GM12878 (cell line): ENCODE measurements around the gene SWT1. TPM values are rescaled to one million over a fixed set of nuclear protein-coding genes. Genes with fewer than 3 reads are reported as not detected.

Experiments
- ATF7 ChIP-seq: fragments of 450-650 bp; IDR thresholded peaks from 2 replicates; pipeline ENCODE4 v1.6.1; 2016; ENCODE audit warnings: low read depth, mild to moderate bottlenecking
- BACH1 ChIP-seq: fragments of 450-650 bp; IDR thresholded peaks from 2 replicates; pipeline ENCODE4 v1.6.1; 2017; ENCODE audit warnings: mild to moderate bottlenecking, borderline replicate concordance
- BMI1 ChIP-seq: fragments of 450-650 bp; IDR thresholded peaks from 2 replicates; pipeline ENCODE4 v1.6.1; 2016; ENCODE audit warnings: mild to moderate bottlenecking, moderate library complexity, borderline replicate concordance
- BRCA1 ChIP-seq: IDR thresholded peaks from 2 replicates; pipeline ENCODE4 v1.6.1; 2011; ENCODE audit warnings: low read depth, low read length, improper control_type of control experiment
- CBX5 ChIP-seq: sonication (generic); IDR thresholded peaks from 2 replicates; pipeline ENCODE4 v1.6.1; 2016; ENCODE audit warnings: low read depth, moderate library complexity, mild to moderate bottlenecking, inconsistent platforms
- E2F8 ChIP-seq: fragments of 450-650 bp; IDR thresholded peaks from 2 replicates; pipeline ENCODE4 v1.6.1; 2018; ENCODE audit warnings: mild to moderate bottlenecking, low read depth, moderate library complexity; ENCODE audit not compliant: partially characterized antibody
- ESRRA ChIP-seq: IDR thresholded peaks from 2 replicates; pipeline ENCODE4 v1.6.1; 2012; ENCODE audit warnings: mild to moderate bottlenecking, low read length, improper control_type of control experiment
- IRF3 ChIP-seq: fragments of 450-650 bp; IDR thresholded peaks from 2 replicates; pipeline ENCODE4 v1.6.1; 2014; ENCODE audit warnings: mild to moderate bottlenecking
- MLLT1 ChIP-seq: fragments of 450-650 bp; IDR thresholded peaks from 2 replicates; pipeline ENCODE4 v1.6.1; 2016; ENCODE audit warnings: mild to moderate bottlenecking
- NR2C2 ChIP-seq: IDR thresholded peaks from 2 replicates; pipeline ENCODE4 v1.6.1; 2011; ENCODE audit warnings: borderline replicate concordance, low read depth; ENCODE audit not compliant: control insufficient read depth, insufficient read length
- PBX3 ChIP-seq: IDR thresholded peaks from 2 replicates; pipeline ENCODE4 v1.6.1; 2011; ENCODE audit warnings: mild to moderate bottlenecking, low read depth, low read length, moderate library complexity; ENCODE audit not compliant: insufficient replicate concordance
- PKNOX1 ChIP-seq: fragments of 450-650 bp; IDR thresholded peaks from 2 replicates; pipeline ENCODE4 v1.6.1; 2016; ENCODE audit warnings: mild to moderate bottlenecking
- SIX5 ChIP-seq: IDR thresholded peaks from 2 replicates; pipeline ENCODE4 v1.6.1; 2011; ENCODE audit warnings: mild to moderate bottlenecking, low read depth, low read length, moderate library complexity; ENCODE audit not compliant: severe bottlenecking
- SMAD1 ChIP-seq: fragments of 450-650 bp; IDR thresholded peaks from 2 replicates; pipeline ENCODE4 v1.6.1; 2018; ENCODE audit warnings: mild to moderate bottlenecking, low read depth; ENCODE audit not compliant: partially characterized antibody
- SREBF2 ChIP-seq: IDR thresholded peaks from 2 replicates; pipeline ENCODE4 v1.6.1; 2012; ENCODE audit warnings: mild to moderate bottlenecking, low read length
- TARDBP ChIP-seq: IDR thresholded peaks from 2 replicates; pipeline ENCODE4 v1.6.1; 2016; ENCODE audit warnings: borderline replicate concordance
- ZBED1 ChIP-seq: IDR thresholded peaks from 2 replicates; pipeline ENCODE4 v1.6.1; 2016; ENCODE audit warnings: borderline replicate concordance
- ZNF207 ChIP-seq: fragments of 450-650 bp; IDR thresholded peaks from 2 replicates; pipeline ENCODE4 v1.6.1; 2014; ENCODE audit warnings: antibody characterized with exemption, mild to moderate bottlenecking, borderline replicate concordance
- ZNF274 ChIP-seq: IDR thresholded peaks from one replicate; pipeline ENCODE4 v1.8.0; 2011; ENCODE audit not compliant: insufficient read length, insufficient read depth
- polyA plus RNA-seq, 11 experiments: library from polyadenylated mRNA; depleted of rRNA in 4 of 11; unstranded in 6 of 11; stranded (reverse) in 5 of 11; fragments of >200 nt; fragmentation: Nextera tagmentation in 4 of 11; fragmentation: Illumina TruSeq in 1 of 11; extraction: Ambion mirVana in 4 of 11; extraction: Trizol in 1 of 11; gene quantifications; 1 replicate in 1 of 11; 2 replicates in 10 of 11; pipeline versions ENCODE4 v1.2.1 to v1.2.3, GENCODE V29; 2011 to 2016; ENCODE audit warnings: inconsistent platforms in 2 of 11, missing spikeins in 2 of 11, low read depth in 1 of 11
- total RNA-seq, 4 experiments: library from RNA; depleted of rRNA in 3 of 4; stranded (reverse); fragments of >200 nt in 3 of 4; fragmentation: Illumina TruSeq in 1 of 4; extraction: Trizol in 1 of 4; gene quantifications; 2 replicates each; pipeline versions ENCODE4 v1.2.1 to v1.2.3, GENCODE V29; 2013 to 2021
- TF ChIP-seq, protein P1 (sequence below): IDR thresholded peaks from 2 replicates; pipeline ENCODE4 v1.6.1; 2011; ENCODE audit warnings: borderline replicate concordance, low read depth, mild to moderate bottlenecking, moderate library complexity, low read length; ENCODE audit not compliant: insufficient read depth, poor library complexity, severe bottlenecking

Gene SWT1
- total and polyA plus RNA-seq, 10 of the 15 experiments (the other 5 are each of a cell fraction or from before 2014, with no cell fraction given): 1.0 to 4.2 (median 2.6) TPM

- TF ChIP-seq NR2C2 (no peak), TARDBP (no peak), ATF7 (peak; percentile 79), ZNF207 (no peak), E2F8 (no peak), ZNF274 (no peak), CBX5 (no peak), IRF3 (no peak), ESRRA (peak; percentile 94), SIX5 (no peak), PKNOX1 (peak; percentile 49; the same call in 1 of the 2 replicates), PBX3 (no peak), SMAD1 (no peak), SREBF2 (no peak), MLLT1 (peak; percentile 80), BACH1 (peak; percentile 89; the same call in 1 of the 2 replicates), BRCA1 (no peak), BMI1 (peak; percentile 74; the same call in 1 of the 2 replicates), ZBED1 (peak; percentile 83; the same call in 1 of the 2 replicates)
- TF ChIP-seq, protein P1, sequence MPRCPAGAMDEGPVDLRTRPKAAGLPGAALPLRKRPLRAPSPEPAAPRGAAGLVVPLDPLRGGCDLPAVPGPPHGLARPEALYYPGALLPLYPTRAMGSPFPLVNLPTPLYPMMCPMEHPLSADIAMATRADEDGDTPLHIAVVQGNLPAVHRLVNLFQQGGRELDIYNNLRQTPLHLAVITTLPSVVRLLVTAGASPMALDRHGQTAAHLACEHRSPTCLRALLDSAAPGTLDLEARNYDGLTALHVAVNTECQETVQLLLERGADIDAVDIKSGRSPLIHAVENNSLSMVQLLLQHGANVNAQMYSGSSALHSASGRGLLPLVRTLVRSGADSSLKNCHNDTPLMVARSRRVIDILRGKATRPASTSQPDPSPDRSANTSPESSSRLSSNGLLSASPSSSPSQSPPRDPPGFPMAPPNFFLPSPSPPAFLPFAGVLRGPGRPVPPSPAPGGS: no peak
Observed at GRCh38 chr1:185338719-185339622, 182.0 kb downstream of the SWT1 start (continued).
